HFFc6 (cell line): Measurements from ENCODE around the gene SIPA1L3. TPM values are rescaled to one million over a fixed set of nuclear protein-coding genes. Genes with fewer than 3 reads are reported as not detected.

Experiments
- DNase-seq: peaks from one replicate; pipeline ENCODE4 v3.0.0-alpha.2; 2018
- H3K27ac Mint-ChIP-seq: 2 replicates; pipeline ENCODE4 v1.8.0; 2020; ENCODE audit warnings: mild to moderate bottlenecking, mixed read lengths
- H3K27me3 Mint-ChIP-seq: 2 replicates; pipeline ENCODE4 v1.8.0; 2021; ENCODE audit warnings: mild to moderate bottlenecking, moderate library complexity, mixed read lengths; ENCODE audit not compliant: insufficient read depth
- H3K36me3 Mint-ChIP-seq: 2 replicates; pipeline ENCODE4 v1.8.0; 2021; ENCODE audit warnings: low read depth, mixed read lengths
- H3K4me1 Mint-ChIP-seq: 2 replicates; pipeline ENCODE4 v1.8.0; 2020; ENCODE audit warnings: low read depth, mixed read lengths
- H3K4me3 Mint-ChIP-seq: 2 replicates; pipeline ENCODE4 v1.8.0; 2020; ENCODE audit warnings: mild to moderate bottlenecking, moderate library complexity, mixed read lengths
- H3K9me3 Mint-ChIP-seq: 2 replicates; pipeline ENCODE4 v1.8.0; 2020; ENCODE audit warnings: mild to moderate bottlenecking, mixed read lengths
- CTCF ChIP-seq: fragments of 200-600 bp; sonication (generic); IDR thresholded peaks from 2 replicates; pipeline ENCODE4 v1.5.0; 2021; ENCODE audit warnings: antibody characterized with exemption, mild to moderate bottlenecking
- total RNA-seq, 6 experiments: library from RNA; stranded (reverse); fragmentation: NEBNext Ultra II Directional; extraction: Animal tissue kit (Norgen Biotek cat#: 25700); gene quantifications; 2 replicates in 1 of 6; 3 replicates in 5 of 6; pipeline ENCODE4 v1.2.3, GENCODE V29; 2021

SIPA1L3 gene
- total RNA-seq, 6 experiments from 2014 or later = 34.0 to 46.7 (median 41.8) TPM

- Mint-ChIP-seq H3K4me1 (peaks cover 10% of the 10 kb centered on the region), H3K27me3 (peaks cover 9% of the 10 kb centered on the region), H3K4me3 (no peak overlapping the region), H3K36me3 (no peaks in the 10 kb centered on the region; the same call in 1 of the 2 replicates), H3K27ac (no peak overlapping the region), H3K9me3 (peaks cover 5% of the 10 kb centered on the region)
- DNase-seq = no peak
- no peak for TF ChIP-seq CTCF
These were observed 32.2 kb upstream of the SIPA1L3 start for GRCh38 chr19:37874784-37875183.

GRCh38 chr19:37876032-37876431, 31.0 kb upstream of the SIPA1L3 start:
- Mint-ChIP-seq H3K9me3 (peaks cover 5% of the 10 kb centered on the region), H3K27me3 (peaks cover 11% of the 10 kb centered on the region), H3K36me3 (no peaks in the 10 kb centered on the region; the same call in 1 of the 2 replicates), H3K4me3 (no peak overlapping the region), H3K27ac (no peak overlapping the region), H3K4me1 (peaks cover 10% of the 10 kb centered on the region)
- no peak for TF ChIP-seq CTCF
- no peak for DNase-seq

- Mint-ChIP-seq H3K36me3 (no peaks in the 10 kb centered on the region; the same call in 1 of the 2 replicates), H3K27me3 (peaks cover 11% of the 10 kb centered on the region), H3K9me3 (peaks cover 5% of the 10 kb centered on the region), H3K4me3 (no peak overlapping the region), H3K4me1 (peaks cover 10% of the 10 kb centered on the region), H3K27ac (no peak overlapping the region)
- no peak for TF ChIP-seq CTCF
- no peak for DNase-seq
These were observed 29.9 kb upstream of the SIPA1L3 start for GRCh38 chr19:37877147-37877546.

GRCh38 chr19:37885392-37885791, 21.6 kb upstream of the SIPA1L3 start:
- H3K27me3 Mint-ChIP-seq = peaks cover 10% of the 10 kb centered on the region; the same call in 1 of the 2 replicates

GRCh38 chr19:37886571-37886970, 20.4 kb upstream of the SIPA1L3 start:
- H3K27me3 Mint-ChIP-seq = peaks cover 10% of the 10 kb centered on the region
- TF ChIP-seq CTCF = no peak
- H3K36me3 Mint-ChIP-seq = peaks cover 1% of the 10 kb centered on the region; the same call in 1 of the 2 replicates
- H3K4me3 Mint-ChIP-seq = no peak overlapping the region
- H3K27ac Mint-ChIP-seq = no peak overlapping the region
- H3K9me3 Mint-ChIP-seq = peaks cover 7% of the 10 kb centered on the region; the same call in 1 of the 2 replicates
- DNase-seq = no peak
- no peaks in the 10 kb centered on the region for H3K4me1 Mint-ChIP-seq

More at GRCh38 chr19:37885392-37885791, 21.6 kb upstream of the SIPA1L3 start:
- Mint-ChIP-seq H3K27ac (no peak overlapping the region), H3K9me3 (peaks cover 7% of the 10 kb centered on the region; the same call in 1 of the 2 replicates), H3K4me3 (no peak overlapping the region), H3K36me3 (no peaks in the 10 kb centered on the region), H3K4me1 (no peaks in the 10 kb centered on the region)
- TF ChIP-seq CTCF = 0 out of 2 replicates have a peak, but pooled peaks have one; percentile 31
- DNase-seq = no peak
